SU-DHL-6 (cell line): ENCODE data around the gene CD79A.

ENCODE experiments used
- H2AFZ ChIP-seq: fragments of 200-600 bp; sonication (generic); 2 replicates; pipeline ENCODE4 v1.6.1; 2014; ENCODE audit warnings: low read depth, mild to moderate bottlenecking, moderate library complexity, mixed read lengths, antibody characterized with exemption, low read length; ENCODE audit not compliant: severe bottlenecking
- H3F3A ChIP-seq: fragments of 200-600 bp; shearing (Covaris generic); 2 replicates; pipeline ENCODE4 v1.6.0; 2016; ENCODE audit warnings: antibody characterized with exemption, mild to moderate bottlenecking; ENCODE audit not compliant: insufficient read depth
- H3K27ac ChIP-seq: fragments of 200-600 bp; sonication (generic); 2 replicates; pipeline ENCODE4 v1.5.1; 2016; ENCODE audit warnings: low read depth, mild to moderate bottlenecking, low read length, moderate library complexity, mixed read lengths
- H3K27me3 ChIP-seq: fragments of 200-600 bp; sonication (generic), shearing (Covaris generic); 2 replicates; pipeline ENCODE4 v1.6.0; 2014; ENCODE audit warnings: mild to moderate bottlenecking, low read length
- H3K36me3 ChIP-seq: fragments of 200-600 bp; sonication (generic); 2 replicates; pipeline ENCODE4 v1.6.1; 2014; ENCODE audit warnings: mild to moderate bottlenecking, low read length, mixed read lengths
- H3K4me2 ChIP-seq: fragments of 300-600, 200-600 bp; shearing (Covaris generic), sonication (generic); 2 replicates; pipeline ENCODE4 v1.6.0; 2014; ENCODE audit warnings: low read length, low read depth, mild to moderate bottlenecking; ENCODE audit not compliant: poor library complexity, severe bottlenecking
- H3K4me3 ChIP-seq: fragments of 200-600 bp; sonication (generic); 2 replicates; pipeline ENCODE4 v1.5.1; 2014; ENCODE audit warnings: antibody characterized with exemption, low read length, mild to moderate bottlenecking, mixed read lengths; ENCODE audit not compliant: insufficient read depth, poor library complexity, severe bottlenecking
- H3K79me2 ChIP-seq: fragments of 200-600 bp; sonication (generic); 2 replicates; pipeline ENCODE4 v1.6.1; 2014; ENCODE audit warnings: mild to moderate bottlenecking, low read length, moderate library complexity; ENCODE audit not compliant: insufficient read depth
- H3K9ac ChIP-seq: fragments of 200-600 bp; sonication (generic); 2 replicates; pipeline ENCODE4 v1.7.0; 2014; ENCODE audit warnings: mild to moderate bottlenecking, low read length
- H3K9me2 ChIP-seq: fragments of 200-600 bp; sonication (generic); replicated peaks from 2 replicates; pipeline ENCODE4 v1.6.1; 2014; ENCODE audit warnings: low read length; ENCODE audit not compliant: insufficient read depth
- H3K9me3 ChIP-seq: fragments of 200-600 bp; sonication (generic); 2 replicates; pipeline ENCODE4 v1.6.1; 2014; ENCODE audit warnings: low read length, mixed read lengths; ENCODE audit not compliant: insufficient read depth
- H4K20me1 ChIP-seq: fragments of 200-600 bp; sonication (generic); 2 replicates; pipeline ENCODE4 v1.6.1; 2014; ENCODE audit warnings: low read depth, mild to moderate bottlenecking, antibody characterized with exemption, low read length, moderate library complexity, mixed read lengths
- CTCF ChIP-seq: fragments of 200-600 bp; sonication (generic); IDR thresholded peaks from one replicate; pipeline ENCODE4 v1.5.1; 2017; ENCODE audit warnings: antibody characterized with exemption, mild to moderate bottlenecking, low read length, moderate library complexity; ENCODE audit not compliant: insufficient read depth, poor library complexity, severe bottlenecking
- EZH2phosphoT487 ChIP-seq: fragments of 200-600 bp; sonication (generic), shearing (Covaris generic); conservative IDR thresholded peaks from 2 replicates; pipeline ENCODE4 v1.6.1; 2018; ENCODE audit warnings: mild to moderate bottlenecking, antibody characterized with exemption, low read length, moderate library complexity, mixed read lengths

CD79A gene

DNA sequence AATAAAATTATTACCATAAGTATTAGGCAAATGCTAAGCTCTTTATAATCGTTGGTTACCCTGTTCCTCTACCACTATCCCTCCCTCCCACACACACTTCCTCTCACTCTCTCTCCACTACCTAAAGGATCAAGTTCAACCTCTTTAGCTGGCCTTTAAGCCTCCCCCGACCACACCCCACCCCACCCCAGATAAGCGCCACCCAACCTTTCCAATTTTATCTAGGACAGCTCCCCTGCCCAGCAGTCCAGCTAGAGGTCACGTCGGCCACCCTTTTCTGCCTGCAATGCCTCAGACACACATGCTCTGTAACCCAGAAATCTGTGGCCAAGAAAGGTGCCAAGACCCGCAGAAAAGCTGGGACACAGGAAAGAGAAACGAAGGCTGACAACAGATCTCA is 33.7 kb upstream of the CD79A start:
- no peak overlapping the region for H3K4me2 ChIP-seq
- no peaks in the 10 kb centered on the region for H3K27me3 ChIP-seq
- H3K9me2 ChIP-seq: no peaks in the 10 kb centered on the region
- H3K4me3 ChIP-seq: no peak overlapping the region
- H3K27ac ChIP-seq: no peak overlapping the region
- TF ChIP-seq EZH2phosphoT487: no peak
- no peak for TF ChIP-seq CTCF
- H3F3A ChIP-seq: no peaks in the 10 kb centered on the region
- no peaks in the 10 kb centered on the region for H3K79me2 ChIP-seq
- H3K36me3 ChIP-seq: no peaks in the 10 kb centered on the region
- no peak overlapping the region for H2AFZ ChIP-seq
- no peak overlapping the region for H3K9ac ChIP-seq
- no peaks in the 10 kb centered on the region for H3K9me3 ChIP-seq
- no peaks in the 10 kb centered on the region for H4K20me1 ChIP-seq

DNA sequence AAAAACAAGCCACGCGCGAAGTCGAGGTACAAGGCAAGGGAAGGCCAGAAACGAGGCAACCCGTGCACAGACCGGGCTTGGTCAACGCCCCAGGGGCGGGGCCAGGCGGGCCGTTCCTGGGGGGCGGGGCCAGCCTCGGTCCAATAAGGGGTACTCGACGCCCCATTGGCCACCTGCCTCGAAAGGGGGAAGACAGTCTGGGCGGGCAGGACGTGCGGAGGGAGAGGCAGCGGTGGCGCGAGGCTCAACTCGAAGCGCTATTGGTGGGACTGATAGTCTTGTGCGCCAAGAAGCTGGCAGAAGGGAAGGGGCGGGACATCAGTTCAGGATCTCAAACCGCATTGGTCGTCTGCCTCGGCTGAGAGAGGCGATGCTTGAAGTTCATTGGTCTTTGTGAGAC is 32.5 kb upstream of the CD79A start, which contains the start of gene LYPD4:
Gene LYPD4 (minus strand): TSS at position 83 of the 400 bp plus-strand sequence. CDS start 5,398 bp downstream, outside the sequence.
- Histone ChIP-seq H2AFZ (no peak within 1 kb of the TSS), H3K27me3 (no peaks in the 10 kb centered on the region), H3K4me3 (no peak within 1 kb of the TSS), H4K20me1 (no peaks in the 10 kb centered on the region), H3K79me2 (no peaks in the 10 kb centered on the region), H3K9ac (no peak within 1 kb of the TSS), H3K9me2 (no peaks in the 10 kb centered on the region), H3K9me3 (no peaks in the 10 kb centered on the region), H3F3A (no peaks in the 10 kb centered on the region), H3K27ac (no peak within 1 kb of the TSS), H3K36me3 (no peaks in the 10 kb centered on the region), H3K4me2 (no peak within 1 kb of the TSS)
- no peak for TF ChIP-seq EZH2phosphoT487
- no peak for TF ChIP-seq CTCF

DNA sequence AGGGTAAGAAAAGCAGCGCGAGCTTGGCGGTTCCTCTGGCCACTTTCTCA is 32.3 kb upstream of the CD79A start, which contains the start of gene DMRTC2:
Gene DMRTC2 (plus strand): TSS at position 42 of the 50 bp plus-strand sequence. CDS start 2,387 bp downstream, outside the sequence.
- H3K9me3 ChIP-seq: no peaks in the 10 kb centered on the region
- no peaks in the 10 kb centered on the region for H3F3A ChIP-seq
- H3K27me3 ChIP-seq: no peaks in the 10 kb centered on the region
- no peak within 1 kb of the TSS for H3K9ac ChIP-seq
- no peak within 1 kb of the TSS for H3K4me2 ChIP-seq
- H3K79me2 ChIP-seq: no peaks in the 10 kb centered on the region
- no peaks in the 10 kb centered on the region for H4K20me1 ChIP-seq
- no peak within 1 kb of the TSS for H3K27ac ChIP-seq
- no peaks in the 10 kb centered on the region for H3K36me3 ChIP-seq
- TF ChIP-seq CTCF: no peak
- TF ChIP-seq EZH2phosphoT487: no peak
- no peak within 1 kb of the TSS for H2AFZ ChIP-seq
- no peaks in the 10 kb centered on the region for H3K9me2 ChIP-seq
- H3K4me3 ChIP-seq: no peak within 1 kb of the TSS

GRCh38 chr19:41845051-41845590 is 32.0 kb upstream of the CD79A start:
- H3K4me2 ChIP-seq: no peak overlapping the region
- no peaks in the 10 kb centered on the region for H3F3A ChIP-seq
- no peaks in the 10 kb centered on the region for H3K36me3 ChIP-seq
- TF ChIP-seq CTCF: no peak
- no peak for TF ChIP-seq EZH2phosphoT487
- H3K4me3 ChIP-seq: no peak overlapping the region
- no peaks in the 10 kb centered on the region for H3K27me3 ChIP-seq
- H3K9ac ChIP-seq: no peak overlapping the region
- H3K27ac ChIP-seq: no peak overlapping the region
- H3K9me3 ChIP-seq: no peaks in the 10 kb centered on the region
- no peaks in the 10 kb centered on the region for H3K9me2 ChIP-seq
- H3K79me2 ChIP-seq: no peaks in the 10 kb centered on the region
- H2AFZ ChIP-seq: no peak overlapping the region
- no peaks in the 10 kb centered on the region for H4K20me1 ChIP-seq
